LHCN-M2 (cell line): ENCODE measurements around the gene CDK5R2. TPM values are rescaled to one million over a fixed set of nuclear protein-coding genes. Genes with fewer than 3 reads are reported as not detected.

Experiments
- DNase-seq: peaks from one replicate; pipeline ENCODE4 v3.0.0-alpha.2; 2012; ENCODE audit warnings: low read depth
- total RNA-seq: library from RNA; depleted of rRNA; stranded (reverse); fragments of >200 nt; gene quantifications from 2 replicates; pipeline ENCODE4 v1.2.3, GENCODE V29; 2014

The CDK5R2 gene
- total RNA-seq, 1 experiment from 2014 or later: 0.17 TPM

DNA sequence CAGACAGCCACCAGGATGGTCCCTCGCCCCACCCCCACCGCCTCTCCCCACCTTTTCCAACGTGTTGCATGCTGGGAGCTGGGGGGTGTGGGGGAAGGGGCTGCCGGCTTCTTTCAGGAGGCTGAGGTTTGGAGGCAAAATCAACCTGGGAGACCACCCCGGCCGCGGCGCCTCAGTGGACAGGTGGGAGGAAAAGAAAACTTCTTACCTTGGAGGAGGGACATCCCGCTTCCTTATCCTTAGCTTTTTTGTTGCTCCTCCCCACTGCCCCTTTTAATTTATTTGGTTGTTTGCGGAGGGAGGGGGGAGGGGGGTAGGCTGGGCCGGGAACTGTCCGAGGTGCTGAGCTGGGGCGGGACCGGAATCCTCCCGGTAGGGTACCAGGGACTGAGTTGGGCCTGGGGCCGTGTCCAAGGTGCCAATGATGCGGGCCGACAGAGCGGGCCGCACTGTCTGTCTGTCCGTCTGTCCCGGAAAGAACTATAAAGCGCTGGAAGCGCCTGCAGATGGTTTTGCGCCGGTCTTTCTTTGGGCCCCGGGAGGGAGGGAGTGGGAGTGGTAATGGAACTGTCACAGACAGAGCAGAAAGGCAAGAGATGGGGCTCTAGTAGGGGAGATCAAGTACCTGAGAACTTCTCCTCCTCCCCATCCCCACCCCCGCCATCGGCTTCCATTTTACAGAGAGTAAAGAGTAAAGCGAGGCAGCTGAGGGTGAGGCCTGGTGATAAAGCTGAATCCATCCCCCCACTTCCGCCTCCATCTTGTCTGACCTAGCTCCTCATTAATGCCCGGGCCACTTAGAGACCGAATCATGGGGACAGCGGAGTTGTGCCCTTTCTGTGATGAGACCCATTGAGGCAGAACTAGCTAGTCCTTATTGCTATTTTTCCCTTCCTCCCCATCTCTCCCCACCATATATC, 2.4 kb downstream of the CDK5R2 start:
- DNase-seq: no peak

GRCh38 chr2:218962859-218963492, 3.5 kb downstream of the CDK5R2 start:
- peak; percentile 89 for DNase-seq

DNA sequence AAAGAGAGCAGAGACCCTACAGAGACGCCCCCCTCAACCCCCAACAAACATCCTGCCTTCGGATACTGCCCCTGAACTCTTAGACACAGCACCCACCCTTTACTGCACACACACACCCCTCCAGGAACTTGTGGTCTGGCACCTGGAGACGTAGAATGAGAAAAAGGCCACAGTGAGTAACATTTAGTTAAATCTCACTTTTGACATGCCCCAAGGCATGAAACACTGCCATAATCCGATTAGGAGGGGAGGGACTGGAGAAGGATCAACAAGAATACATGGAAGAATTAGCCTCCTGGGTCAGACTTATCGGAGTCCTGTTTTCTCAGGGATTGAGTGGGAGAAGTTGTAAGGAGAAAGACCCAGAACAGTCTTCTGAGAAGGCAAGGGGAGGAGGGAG, 4.1 kb downstream of the CDK5R2 start:
- no peak for DNase-seq

DNA sequence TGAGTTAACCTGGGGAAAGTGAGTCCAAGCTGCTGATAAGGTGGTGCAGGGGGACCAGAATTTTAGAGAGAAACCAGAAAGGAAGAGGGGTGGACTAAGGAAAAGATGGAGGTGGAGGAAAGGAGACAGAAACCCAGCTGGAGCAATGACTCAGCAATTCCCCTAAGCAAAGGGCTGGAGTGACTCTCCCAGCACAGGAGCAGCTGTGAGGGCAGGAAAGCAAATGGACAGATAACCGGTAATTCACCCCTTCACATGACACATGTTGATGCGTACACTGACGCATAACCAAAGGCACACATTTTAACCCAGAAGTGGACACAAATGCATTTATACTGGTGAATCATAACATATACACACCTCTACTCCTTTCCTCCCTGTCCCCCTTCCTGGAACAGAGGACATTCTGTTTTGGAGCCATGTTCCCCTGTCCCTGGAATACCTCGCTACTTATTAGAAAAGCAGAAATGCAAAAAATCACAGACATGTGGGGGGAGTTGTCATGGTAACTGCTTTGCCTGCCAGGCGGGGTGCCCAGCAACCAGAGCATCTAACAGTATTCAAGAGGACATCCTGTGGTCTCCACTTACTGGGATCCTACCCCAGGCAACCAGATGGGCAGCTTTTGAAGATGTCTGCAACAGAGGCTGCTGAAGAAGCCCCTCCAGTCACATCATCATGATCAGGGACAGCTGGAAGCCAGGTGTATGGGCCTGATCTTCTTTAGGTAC, 4.7 kb downstream of the CDK5R2 start:
- peak; percentile 97 for DNase-seq

DNA sequence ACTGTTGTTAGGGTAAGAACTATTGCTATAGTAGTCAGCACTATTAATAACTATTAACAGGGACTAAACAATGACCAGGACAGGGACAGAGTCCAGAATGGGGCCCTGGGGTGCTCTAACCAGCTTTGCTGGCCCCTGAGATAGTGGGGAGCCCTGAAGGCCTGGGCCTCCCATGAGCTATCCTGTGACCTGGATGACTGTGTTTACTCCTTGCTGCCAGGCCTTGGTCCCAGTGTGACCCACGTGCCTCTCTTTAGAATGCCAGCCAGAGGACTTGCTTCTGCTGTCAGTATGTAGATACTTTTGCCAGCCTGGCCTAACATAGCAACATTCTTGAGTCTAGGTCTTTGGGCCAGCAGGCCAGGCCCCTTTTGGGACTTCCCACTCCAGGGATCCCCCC, 11.4 kb downstream of the CDK5R2 start:
- DNase-seq: no peak

DNA sequence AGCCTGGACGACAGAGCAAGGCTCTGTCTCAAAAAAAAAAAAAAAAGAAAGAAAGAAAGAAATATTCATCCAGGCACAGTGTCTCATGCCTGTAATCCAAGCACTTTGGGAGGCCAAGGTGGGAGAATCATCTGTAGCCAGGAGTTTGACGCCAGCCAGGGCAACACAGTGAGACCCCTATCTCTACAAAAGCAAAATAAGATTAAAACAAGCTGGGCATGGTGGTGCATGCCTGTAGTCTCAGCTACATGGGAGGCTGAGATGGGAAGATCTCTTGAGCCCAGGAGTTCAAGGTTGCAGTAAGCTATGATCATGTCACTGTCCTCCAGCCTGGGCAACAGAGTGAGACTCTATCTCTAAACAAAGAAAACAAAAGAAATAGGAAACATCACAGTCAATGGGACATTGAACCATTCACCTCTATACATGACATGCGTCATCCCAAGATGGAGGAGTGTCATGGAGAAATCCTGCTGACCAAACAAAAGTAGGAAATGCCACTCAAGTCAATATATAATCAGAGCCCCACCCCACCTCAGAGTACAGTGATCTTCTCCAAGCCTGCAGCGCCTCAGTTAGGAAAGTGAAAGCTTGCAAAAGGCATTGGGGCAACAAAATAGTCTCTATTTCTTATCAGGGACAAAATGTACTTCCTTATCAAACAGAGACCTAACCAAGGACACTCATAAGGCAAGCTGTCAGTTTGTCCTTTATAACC, 15.8 kb downstream of the CDK5R2 start:
- DNase-seq: no peak

GRCh38 chr2:218979846-218980734, 20.6 kb downstream of the CDK5R2 start:
- peak; percentile 64 for DNase-seq

DNA sequence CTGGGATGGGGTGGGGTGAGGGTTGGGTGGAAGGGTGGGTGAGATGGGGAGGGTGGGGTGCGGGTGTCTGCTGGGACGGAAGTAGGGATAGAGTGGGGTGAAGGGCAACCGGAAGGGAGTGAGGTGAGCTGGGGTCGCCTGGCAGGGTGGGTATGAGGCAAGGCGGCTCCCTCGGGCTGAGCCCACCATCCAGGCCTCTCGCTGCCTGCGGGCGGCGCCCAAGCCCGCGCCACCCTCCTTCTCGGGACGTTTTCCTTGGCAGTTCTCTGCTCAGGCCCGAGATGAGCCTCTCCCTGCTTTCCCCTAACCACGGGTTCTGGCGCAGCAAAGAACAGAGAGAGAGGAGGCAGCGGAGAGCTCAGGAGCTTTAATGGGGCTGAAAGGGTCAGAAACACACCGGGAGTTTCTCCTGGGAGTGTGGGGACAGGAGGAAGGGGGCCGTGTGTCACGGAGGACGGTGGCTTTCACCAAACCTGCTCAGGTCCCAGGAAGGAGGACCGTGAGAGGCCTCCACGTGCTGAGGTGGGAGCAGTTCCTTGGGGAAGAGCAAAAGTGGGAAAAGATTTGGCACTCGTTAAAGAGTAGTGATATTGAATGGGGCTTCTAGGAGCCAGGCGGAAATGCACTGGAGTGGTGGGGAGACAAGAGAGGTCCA, 21.4 kb downstream of the CDK5R2 start:
- DNase-seq: no peak

- DNase-seq: no peak
Observed at GRCh38 chr2:218981390-218981880, 22.0 kb downstream of the CDK5R2 start.

- no peak for DNase-seq
Observed at GRCh38 chr2:218981881-218982585, 22.6 kb downstream of the CDK5R2 start.

DNA sequence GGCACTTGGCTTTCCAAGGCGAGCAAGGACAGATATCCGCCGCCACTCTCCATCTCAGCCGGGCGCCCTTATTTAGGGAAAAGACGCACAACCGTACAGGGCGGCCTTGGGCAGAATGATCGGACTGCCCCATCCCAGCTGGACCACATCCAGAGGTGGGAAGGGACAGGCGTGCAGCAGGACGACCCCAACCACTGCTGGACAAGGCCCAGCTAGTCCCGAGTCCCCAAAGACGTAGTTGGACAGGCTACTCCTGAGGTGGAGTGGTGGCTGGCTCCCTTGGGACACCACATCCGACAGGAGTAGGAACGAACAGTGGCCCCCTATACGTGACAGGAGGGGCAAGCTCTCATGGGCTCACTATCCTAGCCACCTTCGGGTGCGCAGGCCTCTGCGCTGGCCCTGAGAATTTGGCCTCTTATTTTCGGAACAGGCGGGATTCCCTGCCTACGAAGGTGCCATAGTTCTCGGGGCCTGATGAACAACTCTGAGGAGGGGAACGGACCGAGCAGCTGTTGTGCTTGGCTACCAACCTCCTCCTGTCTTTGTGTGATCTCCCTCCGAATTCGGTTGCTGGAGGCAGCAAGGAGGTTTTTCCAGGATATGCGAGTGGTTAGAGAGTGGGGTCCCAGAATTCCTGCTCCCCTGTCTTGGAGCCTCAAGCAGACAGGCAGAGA, 23.3 kb downstream of the CDK5R2 start:
- DNase-seq: no peak

DNA sequence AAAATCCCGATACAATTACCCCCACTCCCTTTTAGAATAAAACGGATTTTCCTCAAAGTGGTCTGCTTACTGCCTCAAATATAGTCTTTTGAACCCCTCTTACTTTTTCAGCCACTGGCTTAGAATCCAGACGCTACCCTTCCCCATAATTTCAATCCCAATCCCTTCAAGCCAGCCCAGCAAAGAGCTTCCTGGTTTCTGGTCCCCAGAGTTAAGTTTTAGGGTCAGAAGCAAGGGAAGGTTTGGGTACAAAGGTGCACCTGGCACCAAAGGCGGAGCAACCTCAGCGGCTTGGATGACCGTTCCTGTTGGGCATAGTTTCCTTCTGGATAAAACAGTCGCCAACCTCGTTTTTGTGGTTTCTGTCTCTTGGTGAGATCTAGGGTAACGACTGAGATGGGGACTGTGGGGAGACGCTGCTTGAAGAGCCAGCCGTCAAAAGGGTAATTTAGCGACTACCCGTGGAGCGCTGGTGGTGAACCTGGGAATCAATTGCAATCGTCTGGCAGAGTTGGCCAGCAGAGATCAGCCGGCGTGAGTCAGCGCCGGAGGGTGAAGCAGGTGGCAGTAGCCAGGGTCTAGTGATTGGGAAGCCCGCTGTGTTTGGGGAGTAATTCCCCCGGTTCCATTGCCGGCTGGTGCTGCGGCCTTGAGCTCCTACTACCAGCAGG, 23.9 kb downstream of the CDK5R2 start:
- no peak for DNase-seq

DNA sequence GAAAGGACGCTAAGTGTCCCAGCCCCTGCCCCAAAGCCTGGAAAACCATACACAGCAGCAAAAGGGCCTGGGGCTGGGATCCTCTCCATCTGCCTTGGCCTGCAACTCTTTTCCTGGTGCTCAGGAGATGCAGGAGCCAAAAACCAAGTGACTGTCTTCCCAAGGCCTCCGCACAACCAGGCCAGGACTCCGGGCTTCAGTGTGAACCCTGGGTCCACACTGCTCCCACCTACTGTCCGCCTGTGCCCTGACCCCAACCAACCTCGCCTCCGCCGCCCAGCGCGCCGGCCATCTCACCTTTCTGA, 24.4 kb downstream of the CDK5R2 start:
- DNase-seq: no peak

GRCh38 chr2:218984239-218985020, 25.0 kb downstream of the CDK5R2 start:
- DNase-seq: no peak

GRCh38 chr2:218985021-218985324, 25.5 kb downstream of the CDK5R2 start, which contains the start of gene FEV:
TSS of gene FEV (minus strand) at chr2:218985184. CDS start at chr2:218985075, 109 bp downstream.
- no peak for DNase-seq

- no peak for DNase-seq
Observed at GRCh38 chr2:218985325-218986091, 26.0 kb downstream of the CDK5R2 start.
